Breast epithelium (tissue), 3 donors: Measurements from ENCODE around the gene GALNT2.

Experiments
- POLR2AphosphoS5 ChIP-seq, 3 donors: sonication (generic); formaldehyde crosslinking; IDR thresholded peaks; one replicate each; pipeline ENCODE4 v1.6.1; 2017; ENCODE audit warnings: antibody characterized with exemption in 3 of 3
- TF ChIP-seq, protein P1 (sequence below), 3 donors: fragments of 450-650 bp; IDR thresholded peaks; one replicate each; pipeline ENCODE4 v1.5.1; 2016 to 2017; ENCODE audit warnings: antibody characterized with exemption in 3 of 3, mild to moderate bottlenecking in 3 of 3, moderate library complexity in 3 of 3

DNA sequence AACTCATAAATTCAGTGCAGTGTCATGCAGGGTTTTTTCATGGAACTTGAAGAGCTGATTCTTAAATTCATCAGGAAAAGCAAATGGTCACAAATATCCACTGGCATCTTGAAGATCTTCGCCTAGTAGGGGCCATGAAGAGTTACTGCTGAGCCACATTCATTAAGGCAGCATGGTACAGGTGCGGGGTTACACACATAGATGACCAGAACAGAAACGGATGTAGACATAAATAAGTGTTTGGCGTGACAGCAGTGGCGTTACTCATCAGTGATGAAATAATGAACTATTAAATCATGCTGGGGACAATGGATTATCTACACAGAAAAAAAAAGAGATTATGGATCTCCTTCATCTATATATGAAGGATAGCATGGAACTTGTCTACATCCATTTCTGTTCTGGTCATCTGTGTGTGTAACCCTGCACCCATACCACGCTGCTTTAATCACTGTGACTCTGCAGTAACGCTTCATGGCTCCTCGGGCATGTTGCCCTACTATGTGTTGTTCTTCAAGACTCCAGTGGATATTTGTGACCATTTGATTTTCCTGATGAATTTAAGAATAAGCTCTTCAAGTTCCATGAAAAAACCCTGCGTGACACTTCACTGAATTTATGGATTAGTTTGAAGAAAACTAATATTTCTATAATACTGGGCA lies 161.3 kb downstream of the GALNT2 start:
- TF ChIP-seq POLR2AphosphoS5 (IDR thresholded peaks at IDR 0.05) = no peak
- TF ChIP-seq, protein P1, sequence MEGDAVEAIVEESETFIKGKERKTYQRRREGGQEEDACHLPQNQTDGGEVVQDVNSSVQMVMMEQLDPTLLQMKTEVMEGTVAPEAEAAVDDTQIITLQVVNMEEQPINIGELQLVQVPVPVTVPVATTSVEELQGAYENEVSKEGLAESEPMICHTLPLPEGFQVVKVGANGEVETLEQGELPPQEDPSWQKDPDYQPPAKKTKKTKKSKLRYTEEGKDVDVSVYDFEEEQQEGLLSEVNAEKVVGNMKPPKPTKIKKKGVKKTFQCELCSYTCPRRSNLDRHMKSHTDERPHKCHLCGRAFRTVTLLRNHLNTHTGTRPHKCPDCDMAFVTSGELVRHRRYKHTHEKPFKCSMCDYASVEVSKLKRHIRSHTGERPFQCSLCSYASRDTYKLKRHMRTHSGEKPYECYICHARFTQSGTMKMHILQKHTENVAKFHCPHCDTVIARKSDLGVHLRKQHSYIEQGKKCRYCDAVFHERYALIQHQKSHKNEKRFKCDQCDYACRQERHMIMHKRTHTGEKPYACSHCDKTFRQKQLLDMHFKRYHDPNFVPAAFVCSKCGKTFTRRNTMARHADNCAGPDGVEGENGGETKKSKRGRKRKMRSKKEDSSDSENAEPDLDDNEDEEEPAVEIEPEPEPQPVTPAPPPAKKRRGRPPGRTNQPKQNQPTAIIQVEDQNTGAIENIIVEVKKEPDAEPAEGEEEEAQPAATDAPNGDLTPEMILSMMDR (IDR thresholded peaks at IDR 0.05) = no peak
